Measurements from ENCODE around the gene EFCAB6.
A peak's percentile ranks its signal among the peaks of the same experiment; 100 is the strongest.

The EFCAB6 gene

GRCh38 chr22:43520632-43521039 is 291.5 kb downstream of the EFCAB6 start:
- DNase-seq: no peak

- no peak for DNase-seq
Observed at GRCh38 chr22:43516996-43517635, 295.0 kb downstream of the EFCAB6 start.

GRCh38 chr22:43516386-43516785 is 295.7 kb downstream of the EFCAB6 start:
- DNase-seq: no peak

GRCh38 chr22:43515902-43516301 is 296.2 kb downstream of the EFCAB6 start:
- peak; percentile 49 for DNase-seq

GRCh38 chr22:43515411-43515810 is 296.7 kb downstream of the EFCAB6 start:
- no peak for DNase-seq

GRCh38 chr22:43514476-43515157 is 297.5 kb downstream of the EFCAB6 start:
- DNase-seq: no peak

- no peak for DNase-seq
Observed at GRCh38 chr22:43512279-43512678, 299.8 kb downstream of the EFCAB6 start.

- no peak for DNase-seq
Observed at GRCh38 chr22:43511276-43511910, 300.7 kb downstream of the EFCAB6 start.

- DNase-seq: no peak
Observed at GRCh38 chr22:43510281-43511070, 301.6 kb downstream of the EFCAB6 start.

- no peak for DNase-seq
Observed at GRCh38 chr22:43509337-43509736, 302.8 kb downstream of the EFCAB6 start.

GRCh38 chr22:43508489-43508888 is 303.6 kb downstream of the EFCAB6 start:
- DNase-seq: no peak

GRCh38 chr22:43507235-43507634 is 304.9 kb downstream of the EFCAB6 start:
- DNase-seq: no peak

GRCh38 chr22:43506487-43506886 is 305.6 kb downstream of the EFCAB6 start:
- DNase-seq: no peak

- no peak for DNase-seq
Observed at GRCh38 chr22:43505896-43506295, 306.2 kb downstream of the EFCAB6 start.

GRCh38 chr22:43505423-43505822 is 306.7 kb downstream of the EFCAB6 start:
- no peak for DNase-seq

- no peak for DNase-seq
Observed at GRCh38 chr22:43504666-43505261, 307.3 kb downstream of the EFCAB6 start.

- DNase-seq: no peak
Observed at GRCh38 chr22:43504068-43504467, 308.0 kb downstream of the EFCAB6 start.

GRCh38 chr22:43502306-43502874 is 309.7 kb downstream of the EFCAB6 start:
- DNase-seq: peak; percentile 67

GRCh38 chr22:43501878-43502277 is 310.2 kb downstream of the EFCAB6 start:
- DNase-seq: peak; percentile 87

GRCh38 chr22:43500792-43501785 is 311.0 kb downstream of the EFCAB6 start:
- DNase-seq: peak; percentile 62

- DNase-seq: no peak
Observed at GRCh38 chr22:43498856-43499253, 313.2 kb downstream of the EFCAB6 start.

All from NCI-H69 (cell line).